Caco-2 (cell line): ENCODE measurements around the gene CEL. TPM values are rescaled to one million over a fixed set of nuclear protein-coding genes. Genes with fewer than 3 reads are reported as not detected.

Source experiments
- BruUV-seq: library from RNA; stranded (reverse); fragments of 400-500 nt; replicated peaks from 2 replicates; lab custom pipeline; 2021; lab: Mats Ljungman, UMichigan
- CTCF ChIA-PET: fragments of 300-600 bp; sonication (Branson Sonifier 250); formaldehyde crosslinking; loops from one replicate; lab custom pipeline; 2022; ENCODE audit warnings: antibody characterized with exemption; lab: Charles Lee
- POLR2A ChIA-PET: fragments of 300-600 bp; sonication (Branson Sonifier 250); formaldehyde crosslinking; loops from one replicate; lab custom pipeline; 2022; ENCODE audit warnings: antibody characterized with exemption; lab: Charles Lee
- DNase-seq, 2 experiments: peaks; one replicate each; pipeline versions ENCODE4 v3.0.0 to v3.0.0-alpha.2; 2020 to 2022
- H3K27me3 ChIP-seq: replicated peaks from 2 replicates; pipeline ENCODE4 v1.6.0; 2011; ENCODE audit warnings: low read length; ENCODE audit not compliant: control insufficient read depth, insufficient read depth
- H3K36me3 ChIP-seq: 2 replicates; pipeline ENCODE4 v1.5.1; 2011; ENCODE audit warnings: low read length; ENCODE audit not compliant: control insufficient read depth, insufficient read depth
- H3K4me1 ChIP-seq: fragments of 250-450 bp; sonication (Bioruptor Pico); 2 replicates; pipeline ENCODE4 v1.5.1; 2020; ENCODE audit warnings: mild to moderate bottlenecking
- H3K4me3 ChIP-seq: 2 replicates; pipeline ENCODE4 v1.5.1; 2011; ENCODE audit warnings: low read depth, mild to moderate bottlenecking, control low read depth, low read length
- H3K9me3 ChIP-seq: fragments of 250-450 bp; sonication (Bioruptor Pico); 2 replicates; pipeline ENCODE4 v1.5.1; 2020; ENCODE audit warnings: mild to moderate bottlenecking, moderate library complexity
- H3K27ac Mint-ChIP-seq: one replicate; pipeline ENCODE4 v1.8.0; 2022; ENCODE audit warnings: mixed read lengths; ENCODE audit not compliant: unreplicated experiment
- H3K27me3 Mint-ChIP-seq: one replicate; pipeline ENCODE4 v1.8.0; 2022; ENCODE audit warnings: mixed read lengths; ENCODE audit not compliant: insufficient read depth, unreplicated experiment
- H3K36me3 Mint-ChIP-seq: one replicate; pipeline ENCODE4 v1.8.0; 2022; ENCODE audit warnings: mild to moderate bottlenecking, mixed read lengths; ENCODE audit not compliant: insufficient read depth, unreplicated experiment
- H3K4me1 Mint-ChIP-seq: one replicate; pipeline ENCODE4 v1.8.0; 2022; ENCODE audit warnings: low read depth, mixed read lengths; ENCODE audit not compliant: unreplicated experiment
- H3K4me3 Mint-ChIP-seq: one replicate; pipeline ENCODE4 v1.8.0; 2022; ENCODE audit warnings: mild to moderate bottlenecking, moderate library complexity, mixed read lengths; ENCODE audit not compliant: unreplicated experiment
- H3K9me3 Mint-ChIP-seq: one replicate; pipeline ENCODE4 v1.8.0; 2022; ENCODE audit warnings: mixed read lengths; ENCODE audit not compliant: unreplicated experiment
- intact Hi-C: fragments of 100-400 bp; cut with micrococcal nuclease; formaldehyde crosslinking; loops from one replicate; pipeline ENCODE4 v1.10.0; 2022; ENCODE audit not compliant: unreplicated experiment
- total RNA-seq: library from RNA; stranded (reverse); gene quantifications from 2 replicates; pipeline ENCODE4 v1.2.3, GENCODE V29; 2022
- TF ChIP-seq, protein P1 (sequence below), 2 experiments: fragments of 200-600 bp in 1 of 2; IDR thresholded peaks; 1 replicate in 1 of 2; 2 replicates in 1 of 2; pipeline versions ENCODE4 v1.5.1 to v1.8.0; 2011 to 2022; ENCODE audit warnings: antibody characterized with exemption in 1 of 2, control low read depth in 1 of 2, inconsistent platforms in 1 of 2, low read depth in 1 of 2, low read length in 1 of 2, mild to moderate bottlenecking in 1 of 2, moderate library complexity in 1 of 2; ENCODE audit not compliant: insufficient read depth in 1 of 2, severe bottlenecking in 1 of 2, unreplicated experiment in 1 of 2

CEL gene
- total RNA-seq, 1 experiment from 2014 or later: 2.0 TPM

DNA sequence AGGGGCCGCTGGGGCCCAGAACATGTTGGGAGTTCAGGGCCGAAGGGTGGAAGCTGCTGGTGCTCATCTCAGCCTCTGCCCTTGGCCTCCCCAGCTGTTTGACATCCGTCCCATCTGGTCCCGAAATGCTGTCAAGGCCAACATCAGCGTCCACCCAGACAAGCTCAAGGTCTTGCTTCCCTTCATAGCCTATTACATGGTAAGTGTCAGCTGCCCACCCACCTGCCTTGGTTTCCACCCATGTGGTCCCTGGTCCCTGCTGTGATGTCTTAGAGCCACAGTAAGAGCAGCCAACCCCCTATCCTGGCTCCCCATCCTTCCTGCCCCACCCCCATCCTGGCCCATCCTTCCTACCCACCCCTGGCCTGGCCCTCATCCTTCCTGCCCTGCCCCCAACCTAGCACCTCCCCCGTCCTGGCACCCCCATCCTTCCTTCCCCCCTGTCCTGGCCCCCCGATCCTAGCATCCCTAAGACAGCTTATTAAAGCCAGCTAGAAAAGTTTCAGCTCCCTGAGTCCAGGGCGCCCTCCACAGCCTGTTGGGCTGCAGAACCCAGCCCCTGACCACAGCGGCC, 9.7 kb upstream of the CEL start:
- 0 out of 2 replicates have a peak, but pooled peaks cover 1% of the 10 kb centered on the region for H3K36me3 ChIP-seq
- no peak for DNase-seq
- TF ChIP-seq, protein P1, sequence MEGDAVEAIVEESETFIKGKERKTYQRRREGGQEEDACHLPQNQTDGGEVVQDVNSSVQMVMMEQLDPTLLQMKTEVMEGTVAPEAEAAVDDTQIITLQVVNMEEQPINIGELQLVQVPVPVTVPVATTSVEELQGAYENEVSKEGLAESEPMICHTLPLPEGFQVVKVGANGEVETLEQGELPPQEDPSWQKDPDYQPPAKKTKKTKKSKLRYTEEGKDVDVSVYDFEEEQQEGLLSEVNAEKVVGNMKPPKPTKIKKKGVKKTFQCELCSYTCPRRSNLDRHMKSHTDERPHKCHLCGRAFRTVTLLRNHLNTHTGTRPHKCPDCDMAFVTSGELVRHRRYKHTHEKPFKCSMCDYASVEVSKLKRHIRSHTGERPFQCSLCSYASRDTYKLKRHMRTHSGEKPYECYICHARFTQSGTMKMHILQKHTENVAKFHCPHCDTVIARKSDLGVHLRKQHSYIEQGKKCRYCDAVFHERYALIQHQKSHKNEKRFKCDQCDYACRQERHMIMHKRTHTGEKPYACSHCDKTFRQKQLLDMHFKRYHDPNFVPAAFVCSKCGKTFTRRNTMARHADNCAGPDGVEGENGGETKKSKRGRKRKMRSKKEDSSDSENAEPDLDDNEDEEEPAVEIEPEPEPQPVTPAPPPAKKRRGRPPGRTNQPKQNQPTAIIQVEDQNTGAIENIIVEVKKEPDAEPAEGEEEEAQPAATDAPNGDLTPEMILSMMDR (IDR thresholded peaks at IDR 0.05; ENCODE audit: insufficient read depth in 1 of 2, low read depth in 1 of 2, low read length in 1 of 2, severe bottlenecking in 1 of 2, unreplicated experiment in 1 of 2): no peak
- H3K4me1 ChIP-seq: no peaks in the 10 kb centered on the region
- Mint-ChIP-seq H3K36me3 (peaks cover 49% of the 10 kb centered on the region), H3K27ac (no peak overlapping the region), H3K4me1 (no peaks in the 10 kb centered on the region), H3K9me3 (no peaks in the 10 kb centered on the region), H3K27me3 (no peaks in the 10 kb centered on the region), H3K4me3 (no peak overlapping the region)
- H3K9me3 ChIP-seq: no peaks in the 10 kb centered on the region
- H3K4me3 ChIP-seq: no peak overlapping the region
- ChIA-PET CTCF (no interaction called here), POLR2A (no interaction called here)
- BruUV-seq: no TSS peak
- H3K27me3 ChIP-seq: no peaks in the 10 kb centered on the region
- intact Hi-C loops: no loop called here

DNA sequence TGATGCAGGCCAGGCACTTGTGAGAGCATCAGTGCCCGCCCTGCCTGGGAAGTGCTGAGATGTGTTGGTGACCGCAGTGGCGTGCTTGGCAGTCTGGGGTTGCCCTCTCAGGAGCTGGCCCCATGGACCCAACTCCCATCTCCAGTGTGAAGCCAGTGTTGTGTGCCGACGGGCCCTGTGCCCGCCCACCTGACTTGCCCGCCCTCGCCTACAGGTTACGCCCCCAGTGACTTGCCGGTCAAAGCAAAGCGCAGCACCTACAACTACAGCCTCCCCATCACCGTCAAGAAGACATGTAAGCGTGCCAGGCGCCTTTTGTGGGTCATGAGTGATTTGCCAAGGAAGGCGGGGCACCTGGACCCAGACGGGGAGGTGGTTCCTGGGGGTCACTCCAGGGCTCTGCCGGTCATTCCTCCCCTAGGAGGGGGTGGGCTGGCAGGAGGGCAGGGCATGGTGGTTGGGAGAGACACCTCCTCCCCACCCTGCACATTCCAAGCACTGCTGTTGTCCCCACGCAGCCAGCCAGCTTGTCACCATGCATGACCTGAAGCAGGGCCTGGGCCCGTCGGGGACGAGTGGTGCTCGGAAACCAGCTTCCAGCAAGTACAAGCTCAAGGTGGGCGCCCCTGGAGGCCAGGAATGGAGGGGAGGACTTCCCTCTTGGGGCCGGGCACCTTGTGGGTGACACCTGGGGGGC, 7.4 kb upstream of the CEL start:
- peaks cover 59% of the 10 kb centered on the region for H3K36me3 Mint-ChIP-seq

GRCh38 chr9:133054966-133055365, 6.8 kb upstream of the CEL start:
- intact Hi-C loops: no loop called here
- peaks cover 57% of the 10 kb centered on the region for H3K36me3 Mint-ChIP-seq
- H3K4me1 ChIP-seq: no peaks in the 10 kb centered on the region
- no peak overlapping the region for H3K4me3 Mint-ChIP-seq
- no peaks in the 10 kb centered on the region for H3K27me3 Mint-ChIP-seq
- no peak overlapping the region for H3K27ac Mint-ChIP-seq
- H3K4me1 Mint-ChIP-seq: no peaks in the 10 kb centered on the region
- H3K27me3 ChIP-seq: no peaks in the 10 kb centered on the region
- no TSS peak for BruUV-seq
- POLR2A ChIA-PET: no interaction called here
- no peak overlapping the region for H3K4me3 ChIP-seq
- DNase-seq: no peak
- no peaks in the 10 kb centered on the region for H3K9me3 Mint-ChIP-seq
- H3K9me3 ChIP-seq: no peaks in the 10 kb centered on the region
- peaks cover 3% of the 10 kb centered on the region; the same call in 1 of the 2 replicates for H3K36me3 ChIP-seq
- TF ChIP-seq, protein P1 (IDR thresholded peaks at IDR 0.05; ENCODE audit: insufficient read depth in 1 of 2, low read depth in 1 of 2, low read length in 1 of 2, severe bottlenecking in 1 of 2, unreplicated experiment in 1 of 2): no peak
- CTCF ChIA-PET: no interaction called here

More for the DNA sequence above, 7.4 kb upstream of the CEL start:
- H3K36me3 ChIP-seq: peaks cover 3% of the 10 kb centered on the region; the same call in 1 of the 2 replicates
- Mint-ChIP-seq H3K27me3 (no peaks in the 10 kb centered on the region), H3K9me3 (no peaks in the 10 kb centered on the region), H3K27ac (no peak overlapping the region), H3K4me3 (no peak overlapping the region), H3K4me1 (no peaks in the 10 kb centered on the region)
- H3K9me3 ChIP-seq: no peaks in the 10 kb centered on the region
- TF ChIP-seq, protein P1 (IDR thresholded peaks at IDR 0.05; ENCODE audit: insufficient read depth in 1 of 2, low read depth in 1 of 2, low read length in 1 of 2, severe bottlenecking in 1 of 2, unreplicated experiment in 1 of 2): no peak
- CTCF ChIA-PET: no interaction called here
- H3K4me1 ChIP-seq: no peaks in the 10 kb centered on the region
- intact Hi-C loops: no loop called here
- BruUV-seq: no TSS peak
- no peak for DNase-seq
- H3K4me3 ChIP-seq: no peak overlapping the region
- POLR2A ChIA-PET: no interaction called here
- no peaks in the 10 kb centered on the region for H3K27me3 ChIP-seq
